Heart right ventricle (tissue), 16 donors: Measurements from ENCODE around the gene LYAR. TPM values are rescaled to one million over a fixed set of nuclear protein-coding genes. Genes with fewer than 3 reads are reported as not detected.
"Not testable (repeated sequence)": the region's sequence is repeated elsewhere in the genome, so short reads cannot be mapped to it uniquely, and the experiment has no call there.

Experiments used
- ATAC-seq, 8 donors: fragments of 200-7000 bp; cut with Tn5 transposase; one replicate each; pipeline ENCODE4 v1.9.1; 2020; ENCODE audit warnings: mild to moderate bottlenecking in 8 of 8, moderate library complexity in 8 of 8, moderate number of reproducible peaks in 1 of 8
- DNase-seq, 2 donors: peaks; one replicate each; pipeline ENCODE4 v3.0.0-alpha.2; 2020
- H3K27ac ChIP-seq, 10 donors: fragments of 200-600 bp; sonication (generic) in 2 of 10; one replicate each; pipeline versions ENCODE4 v1.5.0 to v1.8.0; 2020 to 2022; ENCODE audit warnings: mild to moderate bottlenecking in 3 of 10
- H3K27me3 ChIP-seq, 7 donors: fragments of 200-600 bp; one replicate each; pipeline ENCODE4 v1.8.0; 2021 to 2022; ENCODE audit warnings: mild to moderate bottlenecking in 2 of 7
- H3K36me3 ChIP-seq, 9 donors: fragments of 200-600 bp; sonication (generic) in 1 of 9; one replicate each; pipeline versions ENCODE4 v1.5.0 to v1.8.0; 2020 to 2022; ENCODE audit warnings: mild to moderate bottlenecking in 2 of 9
- H3K4me1 ChIP-seq, 9 donors: fragments of 200-600 bp; sonication (generic) in 1 of 9; one replicate each; pipeline versions ENCODE4 v1.5.0 to v1.8.0; 2020 to 2022; ENCODE audit warnings: mild to moderate bottlenecking in 4 of 9
- H3K4me3 ChIP-seq, 10 donors: fragments of 200-600 bp; sonication (generic) in 2 of 10; one replicate each; pipeline versions ENCODE4 v1.5.0 to v1.8.0; 2020 to 2022; ENCODE audit warnings: mild to moderate bottlenecking in 7 of 10, moderate library complexity in 2 of 10
- H3K9me3 ChIP-seq, 11 donors: fragments of 200-600 bp in 10 of 11; sonication (generic) in 2 of 11; one replicate each; pipeline versions ENCODE4 v1.5.0 to v1.8.0; 2013 to 2022; ENCODE audit warnings: mild to moderate bottlenecking in 2 of 11, control low read depth in 1 of 11, moderate library complexity in 1 of 11
- CTCF ChIP-seq, 9 donors: fragments of 200-600 bp; sonication (generic) in 2 of 9; IDR thresholded peaks; one replicate each; pipeline versions ENCODE4 v1.5.0 to v1.8.0; 2021 to 2022; ENCODE audit warnings: antibody characterized with exemption in 9 of 9, mild to moderate bottlenecking in 5 of 9, moderate library complexity in 1 of 9
- WGBS, 2 donors: extraction: QIAGEN DNeasy Blood & Tissue Kit; methylation state at CpG; one replicate each; pipeline ENCODE4 v1.1.7; 2013; ENCODE audit warnings: inconsistent platforms in 1 of 2; 5-methylcytosine and 5-hydroxymethylcytosine counted together
- intact Hi-C, 10 donors: fragments of 100-400 bp; cut with DNase I; formaldehyde crosslinking; loops; one replicate each; pipeline versions ENCODE4 v1.11.1 to v1.14.2; 2022
- polyA plus RNA-seq, 2 donors: library from polyadenylated mRNA; stranded (reverse); fragments of 200-250 nt; gene quantifications; one replicate each; pipeline ENCODE4 v1.2.3, GENCODE V29; 2013
- total RNA-seq, 10 donors: library from RNA; stranded (reverse); fragmentation: NEBNext Ultra II Directional in 3 of 10; extraction: Animal tissue kit (Norgen Biotek cat#: 25700) in 3 of 10; gene quantifications; one replicate each; pipeline versions ENCODE4 v1.2.1 to v1.2.4, GENCODE V29; 2021 to 2023
- donor health status: Arrhythmogenic right ventricular cardiomyopathy.
- donor health status: ischemic (EF 13 %, LVEDD 7.1; RV severe dilation, severe dysfunction).
- donor health status: healthy with polysubstance abuse.
- donor health status: DM: no; HTN: yes; CAD: no.
- donor health status: DM: no; HTN: no; CAD: no.
- donor health status: ischemic (EF 25% LVEDD 6.9; RV normal size, moderate dysfunction).
- donor health status: ischemic (EF 25% LVEDD 5.7; RV mildly dilated, moderate dysfunction).
- donor health status: healthy.
- donor health status: DM: yes; HTN: yes; CAD: no.
- donor health status: Ischemic cardiomyopathy.
- donor health status: ischemic (EF 35%, LVEDD 5.7; RV mildly dilated, moderate dysfunction).
- donor health status: nonischemic (EF 11% LVEDD 7.7; RV severe dilation, severe dysfunction).
- donor health status: DM: yes; HTN: yes; CAD: no.
- donor health status: PGD.
- donor health status: ischemic (EF 29% LVEDD 5.4; RV normal size, mild dysfunction).
- donor health status: nonischemic (EF 23%, LVEDD 6.1; RV moderate dilation, normal function).

Gene LYAR
- total and polyA plus RNA-seq, 12 donors: 7.6 to 20.6 (median 12.6) TPM

GRCh38 chr4:4256799-4257198 is 33.2 kb downstream of the LYAR start:
- intact Hi-C loops: loop anchor here in 3 of 10 donors (5.0 to 10.0 kb wide), 3 partner anchors 76 to 178 kb away; no protein-coding TSS in a partner anchor
- WGBS, 2 donors: 58 to 67% methylated on average over 10 of the region's 10 CpGs
- no peaks in the 10 kb centered on the region for H3K9me3 ChIP-seq
- ATAC-seq: peak in 5 of 8 donors; percentile 60 to 81 (median 65)
- peaks cover 0 to under 1% (median 0%) of the 10 kb centered on the region in 7 donors for H3K27me3 ChIP-seq
- no peak for DNase-seq
- no peaks in the 10 kb centered on the region for H3K36me3 ChIP-seq
- H3K4me3 ChIP-seq: no peak overlapping the region
- peak in 1 of 9 donors; percentile 10 for TF ChIP-seq CTCF (IDR thresholded peaks at IDR 0.05)
- no peak overlapping the region for H3K27ac ChIP-seq
- H3K4me1 ChIP-seq: peaks cover 0 to 10% (median 0%) of the 10 kb centered on the region in 9 donors

- Histone ChIP-seq H3K36me3 (no peaks in the 10 kb centered on the region), H3K4me3 (no peak overlapping the region), H3K27ac (no peak overlapping the region), H3K27me3 (peaks cover 0 to 4% (median 0%) of the 10 kb centered on the region in 7 donors), H3K9me3 (no peaks in the 10 kb centered on the region), H3K4me1 (peaks cover 0 to 8% (median 0%) of the 10 kb centered on the region in 9 donors)
- WGBS, 2 donors: 71 to 77% methylated on average over 6 of the region's 6 CpGs
- ATAC-seq (no peak), DNase-seq (no peak)
- intact Hi-C loops: loop anchor here in 8 of 10 donors (2.0 to 10.0 kb wide), 7 partner anchors 33 to 180 kb away; partner anchors contain the start of genes LYAR (in 1 of the 8) and ZBTB49 (in 1 of the 8)
- TF ChIP-seq CTCF (IDR thresholded peaks at IDR 0.05): no peak
These were observed 35.3 kb downstream of the LYAR start for GRCh38 chr4:4254666-4255065.

GRCh38 chr4:4254199-4254598 is 35.8 kb downstream of the LYAR start:
- Histone ChIP-seq H3K4me3 (no peak overlapping the region), H3K36me3 (no peaks in the 10 kb centered on the region), H3K4me1 (peaks cover 0 to 9% (median under 1%) of the 10 kb centered on the region in 9 donors), H3K9me3 (no peaks in the 10 kb centered on the region), H3K27ac (no peak overlapping the region), H3K27me3 (peaks cover 0 to 4% (median 0%) of the 10 kb centered on the region in 7 donors)
- TF ChIP-seq CTCF (IDR thresholded peaks at IDR 0.05): no peak
- intact Hi-C loops: loop anchor here in 7 of 10 donors (2.0 to 10.0 kb wide), 6 partner anchors 33 to 181 kb away; partner anchors contain the start of genes LYAR (in 1 of the 7) and ZBTB49 (in 1 of the 7)
- ATAC-seq (no peak), DNase-seq (no peak)
- WGBS, 2 donors: 83 to 85% methylated on average over 11 of the region's 11 CpGs

- H3K27ac ChIP-seq: no peak overlapping the region
- H3K4me1 ChIP-seq: peaks cover 0 to 24% (median 18%) of the 10 kb centered on the region in 9 donors
- no peak overlapping the region for H3K4me3 ChIP-seq
- no peaks in the 10 kb centered on the region for H3K9me3 ChIP-seq
- peaks cover 0 to 4% (median 0%) of the 10 kb centered on the region in 7 donors for H3K27me3 ChIP-seq
- no peak for DNase-seq
- peaks cover 0 to 15% (median 6%) of the 10 kb centered on the region in 9 donors for H3K36me3 ChIP-seq
- TF ChIP-seq CTCF (IDR thresholded peaks at IDR 0.05): no peak
- 81 to 84% methylated on average over 8 of the region's 8 CpGs for WGBS, 2 donors
- ATAC-seq: no peak
- intact Hi-C loops: loop anchor here in 7 of 10 donors (2.0 to 10.0 kb wide), 7 partner anchors 37 to 295 kb away; partner anchors contain the start of genes LYAR (in 1 of the 7), STX18 (in 1 of the 7) and ZBTB49 (in 1 of the 7)
These were observed 40.1 kb downstream of the LYAR start for GRCh38 chr4:4249866-4250265.

GRCh38 chr4:4249342-4249741 is 40.6 kb downstream of the LYAR start:
- Histone ChIP-seq H3K27ac (peak overlapping the region in 3 of 10 donors; percentile 89 to 97 (median 95)), H3K4me3 (peak overlapping the region in 2 of 10 donors; percentile 91 to 94), H3K4me1 (peaks cover 0 to 24% (median 18%) of the 10 kb centered on the region in 9 donors), H3K36me3 (peaks cover 0 to 21% (median 8%) of the 10 kb centered on the region in 9 donors)
- H3K9me3 ChIP-seq, H3K27me3 ChIP-seq, ATAC-seq, DNase-seq: not testable (repeated sequence)
- intact Hi-C loops: loop anchor here in 1 of 10 donors (10.0 kb wide), 1 partner anchor 295 kb away; the partner anchor contains the start of gene STX18
- WGBS, 2 donors: 95 to 97% methylated on average over 15 of the region's 15 CpGs
